ENCODE data around the gene MIEF1. TPM values are rescaled to one million over a fixed set of nuclear protein-coding genes. Genes with fewer than 3 reads are reported as not detected.

MIEF1 gene
- total and polyA plus RNA-seq, 11 donors, result 6.5 to 25.2 (median 18.7) TPM

GRCh38 chr22:39515266-39516050 is 13.4 kb downstream of the MIEF1 start:
- ATAC-seq, result no peak
- 82 to 88% (median 85%) methylated on average over 12 of the region's 12 CpGs for WGBS, 4 donors
- H3K9me3 ChIP-seq, result no peaks in the 10 kb centered on the region
- H3K36me3 ChIP-seq, result peaks cover 6 to 73% (median 63%) of the 10 kb centered on the region in 9 donors
- H3K27me3 ChIP-seq, result no peaks in the 10 kb centered on the region
- H3K4me3 ChIP-seq, result no peak overlapping the region
- DNase-seq, result no peak
- intact Hi-C loops (cut with DNase I), result loop anchor here in 6 of 10 donors (2.0 to 10.0 kb wide), 7 partner anchors 19 to 341 kb away; partner anchors contain the start of genes RPL3 (in 1 of the 6), SYNGR1 (in 1 of the 6) and TAB1 (in 1 of the 6)
- no peak overlapping the region for H3K27ac ChIP-seq
- TF ChIP-seq, protein P1, sequence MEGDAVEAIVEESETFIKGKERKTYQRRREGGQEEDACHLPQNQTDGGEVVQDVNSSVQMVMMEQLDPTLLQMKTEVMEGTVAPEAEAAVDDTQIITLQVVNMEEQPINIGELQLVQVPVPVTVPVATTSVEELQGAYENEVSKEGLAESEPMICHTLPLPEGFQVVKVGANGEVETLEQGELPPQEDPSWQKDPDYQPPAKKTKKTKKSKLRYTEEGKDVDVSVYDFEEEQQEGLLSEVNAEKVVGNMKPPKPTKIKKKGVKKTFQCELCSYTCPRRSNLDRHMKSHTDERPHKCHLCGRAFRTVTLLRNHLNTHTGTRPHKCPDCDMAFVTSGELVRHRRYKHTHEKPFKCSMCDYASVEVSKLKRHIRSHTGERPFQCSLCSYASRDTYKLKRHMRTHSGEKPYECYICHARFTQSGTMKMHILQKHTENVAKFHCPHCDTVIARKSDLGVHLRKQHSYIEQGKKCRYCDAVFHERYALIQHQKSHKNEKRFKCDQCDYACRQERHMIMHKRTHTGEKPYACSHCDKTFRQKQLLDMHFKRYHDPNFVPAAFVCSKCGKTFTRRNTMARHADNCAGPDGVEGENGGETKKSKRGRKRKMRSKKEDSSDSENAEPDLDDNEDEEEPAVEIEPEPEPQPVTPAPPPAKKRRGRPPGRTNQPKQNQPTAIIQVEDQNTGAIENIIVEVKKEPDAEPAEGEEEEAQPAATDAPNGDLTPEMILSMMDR (IDR thresholded peaks at IDR 0.05), result no peak
- no peak for TF ChIP-seq POLR2A (IDR thresholded peaks at IDR 0.05)
- peaks cover 3 to 28% (median 14%) of the 10 kb centered on the region in 12 donors for H3K4me1 ChIP-seq

DNA sequence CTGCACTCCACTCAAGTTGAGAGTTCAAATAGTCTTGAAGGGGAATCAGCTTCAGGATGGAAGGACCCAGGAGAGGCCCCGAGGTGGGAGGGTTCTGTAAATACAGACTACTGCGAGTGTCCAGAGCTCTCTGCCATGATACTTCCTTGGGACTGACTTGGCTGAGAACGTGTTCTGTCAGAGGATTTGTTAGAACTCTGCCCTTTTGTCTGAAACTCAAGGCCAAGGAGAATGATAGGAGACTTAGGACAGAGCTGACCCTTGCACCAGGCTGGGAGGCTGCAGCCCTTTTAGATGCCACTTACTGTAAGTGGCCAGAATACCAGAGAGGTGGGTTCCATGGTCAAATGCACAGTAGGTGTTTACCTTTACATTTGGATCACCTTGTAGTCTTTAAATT is 15.4 kb downstream of the MIEF1 start:
- H3K27me3 ChIP-seq, result no peaks in the 10 kb centered on the region
- H3K36me3 ChIP-seq, result peaks cover 11 to 69% (median 57%) of the 10 kb centered on the region in 9 donors
- no peak overlapping the region for H3K4me3 ChIP-seq
- intact Hi-C loops (cut with DNase I), result loop anchor here in 6 of 10 donors (5.0 to 10.0 kb wide), 6 partner anchors 55 to 343 kb away; partner anchors contain the start of genes RPL3 (in 1 of the 6), SYNGR1 (in 1 of the 6) and TAB1 (in 1 of the 6)
- TF ChIP-seq, protein P1 (IDR thresholded peaks at IDR 0.05), result no peak
- no peak for TF ChIP-seq POLR2A (IDR thresholded peaks at IDR 0.05)
- no peak overlapping the region for H3K27ac ChIP-seq
- no peaks in the 10 kb centered on the region for H3K9me3 ChIP-seq
- WGBS, 4 donors, result 80 to 90% (median 85%) methylated on average over 3 of the region's 3 CpGs
- H3K4me1 ChIP-seq, result peaks cover 3 to 41% (median 25%) of the 10 kb centered on the region in 12 donors
- no peak for DNase-seq
- ATAC-seq, result no peak

DNA sequence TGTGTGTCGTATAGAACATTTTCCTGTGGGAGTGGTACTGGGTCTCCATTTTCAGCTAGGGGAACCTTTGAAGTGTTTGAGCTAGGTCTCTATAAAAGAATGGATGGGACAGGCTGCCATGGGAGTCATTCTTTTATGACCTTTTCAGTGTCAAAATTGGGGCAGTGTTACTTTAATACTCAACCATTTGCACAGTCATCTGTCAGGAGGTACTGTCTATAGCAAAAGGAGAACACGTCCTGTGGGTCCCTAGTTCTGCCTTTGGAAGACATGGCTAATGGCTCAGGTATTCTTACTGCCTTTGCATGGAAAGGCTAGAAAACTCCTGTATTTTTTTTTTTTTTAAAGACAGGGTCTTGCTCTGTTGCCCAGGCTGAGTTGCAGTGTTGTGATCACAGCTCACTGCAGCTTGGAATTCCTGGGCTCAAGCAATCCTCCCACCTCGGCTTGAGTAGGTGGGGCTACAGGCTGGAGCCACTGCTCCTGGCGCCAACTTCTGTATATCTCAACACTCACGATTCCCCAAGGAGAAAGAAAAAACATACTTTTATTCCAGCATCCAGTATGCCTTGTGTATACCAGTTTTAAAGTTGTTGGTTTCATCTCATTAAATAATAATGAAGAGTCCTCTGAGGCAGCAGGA is 16.2 kb downstream of the MIEF1 start:
- 57 to 62% (median 59%) methylated on average over 5 of the region's 5 CpGs for WGBS, 4 donors
- Histone ChIP-seq H3K36me3 (peaks cover 12 to 70% (median 57%) of the 10 kb centered on the region in 9 donors), H3K27me3 (no peaks in the 10 kb centered on the region), H3K4me1 (peaks cover 3 to 49% (median 32%) of the 10 kb centered on the region in 12 donors), H3K27ac (peak overlapping the region in 6 of 12 donors; percentile 97 to 100 (median 100)), H3K9me3 (no peaks in the 10 kb centered on the region), H3K4me3 (peak overlapping the region in 2 of 12 donors; percentile 97 to 100)
- ATAC-seq (no peak), DNase-seq (no peak)
- intact Hi-C loops (cut with DNase I), result loop anchor here in 7 of 10 donors (2.0 to 10.0 kb wide), 7 partner anchors 15 to 343 kb away; partner anchors contain the start of genes MIEF1 (in 1 of the 7), RPL3 (in 1 of the 7), SYNGR1 (in 1 of the 7) and TAB1 (in 1 of the 7)
- TF ChIP-seq POLR2A (IDR thresholded peaks at IDR 0.05), result no peak
- TF ChIP-seq, protein P1 (IDR thresholded peaks at IDR 0.05), result no peak
